NB4 (cell line): ENCODE data around the gene PERCC1.

Source experiments
- CTCF ChIP-seq: IDR thresholded peaks from one replicate; pipeline ENCODE4 v1.5.1; 2012; ENCODE audit warnings: low read depth, low read length
- MAX ChIP-seq: IDR thresholded peaks from 2 replicates; pipeline ENCODE4 v1.6.1; 2011; ENCODE audit warnings: low read depth, low read length
- MYC ChIP-seq: IDR thresholded peaks from 2 replicates; pipeline ENCODE4 v1.6.1; 2011; ENCODE audit warnings: low read depth, low read length
- POLR2A ChIP-seq: IDR thresholded peaks from 2 replicates; pipeline ENCODE4 v1.6.1; 2011; ENCODE audit warnings: mild to moderate bottlenecking; ENCODE audit not compliant: insufficient read length; ENCODE audit errors: extremely low read depth

GRCh38 chr16:1466968-1467521 lies 36.2 kb downstream of the PERCC1 start:
- TF ChIP-seq POLR2A, result no peak
- no peak for TF ChIP-seq CTCF
- no peak for TF ChIP-seq MAX
- no peak for TF ChIP-seq MYC
